ENCODE results near the gene ITIH1.
"Not testable (repeated sequence)": the region's sequence is repeated elsewhere in the genome, so short reads cannot be mapped to it uniquely, and the experiment has no call there.

The ITIH1 gene

DNA sequence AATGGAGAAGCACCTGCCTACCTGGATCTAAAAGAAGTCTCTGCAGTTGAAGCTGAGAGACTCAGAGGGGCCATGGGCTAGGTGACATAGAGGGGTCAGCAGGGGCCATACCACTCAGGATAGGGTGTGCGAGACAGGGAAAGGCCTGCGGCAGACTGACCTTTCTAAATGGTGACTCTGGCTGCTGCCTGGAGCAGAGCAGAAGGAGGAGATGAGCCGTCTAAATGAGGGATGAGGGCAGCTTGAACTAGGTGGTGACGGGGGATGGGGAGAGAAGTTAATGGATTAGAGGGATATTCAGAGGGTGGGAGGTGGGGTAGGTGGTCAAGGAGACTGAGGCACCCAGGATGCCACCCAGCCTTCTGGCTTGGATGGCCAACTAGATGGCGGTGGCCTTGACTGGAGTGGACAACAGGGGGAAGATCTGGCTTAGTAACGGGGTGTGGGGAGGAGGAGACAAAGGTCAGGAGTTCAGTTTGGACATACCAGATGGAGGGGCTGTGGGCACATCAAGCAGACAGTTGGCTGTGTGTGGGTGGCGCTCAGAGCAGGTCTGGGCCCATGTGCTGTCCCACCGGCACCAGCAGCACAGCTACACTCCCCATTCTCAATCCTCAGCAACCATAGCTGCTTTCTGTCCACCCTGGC, 3.2 kb upstream of the ITIH1 start:
- no peak for DNase-seq (ENCODE audit: low read depth)

DNA sequence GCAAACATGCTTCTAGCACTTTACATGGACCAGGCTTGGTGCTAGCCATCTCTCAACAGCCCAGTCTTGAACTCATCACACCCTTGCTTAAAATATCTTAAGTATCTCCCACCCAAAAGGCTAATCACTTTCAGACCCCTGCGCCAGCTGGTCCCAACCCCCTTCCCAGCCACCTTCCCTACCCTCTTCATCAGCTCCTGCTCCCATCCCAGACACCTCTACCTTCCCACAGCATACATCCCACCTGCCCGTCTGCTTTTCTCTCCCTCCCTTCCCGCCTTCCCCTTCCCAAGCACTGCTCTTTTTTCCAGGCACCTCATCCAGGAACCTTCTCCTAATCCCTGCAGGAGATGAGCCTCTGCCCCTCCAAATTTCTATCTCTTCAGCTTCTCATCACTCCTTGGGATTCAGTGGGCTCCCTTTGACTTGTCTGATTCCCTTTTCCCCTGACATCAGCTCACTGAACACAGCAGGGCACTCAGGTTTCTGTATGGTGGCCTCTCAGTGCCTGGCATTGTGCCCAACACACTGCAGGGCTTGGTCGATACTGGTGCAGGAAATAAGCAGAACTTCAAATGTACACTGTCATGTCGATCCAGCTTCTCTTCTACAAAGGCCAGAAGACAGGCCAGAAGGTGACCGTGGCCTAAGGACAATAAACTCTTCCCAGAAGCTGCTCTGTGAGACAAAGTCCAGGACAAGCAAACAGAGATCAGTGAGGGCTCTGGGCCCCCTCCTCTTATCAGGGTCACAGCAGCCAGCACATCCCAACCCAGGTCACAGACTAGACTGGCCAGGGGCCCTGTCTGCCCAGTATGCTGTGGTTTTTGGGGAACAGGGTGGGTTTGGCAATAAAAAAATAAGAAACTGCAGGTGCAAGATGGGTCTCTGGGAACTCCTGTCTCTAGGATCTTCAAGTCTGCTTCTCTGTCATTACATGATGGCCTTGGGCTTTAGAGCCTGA, 2.2 kb upstream of the ITIH1 start:
- DNase-seq (ENCODE audit: low read depth), result no peak

GRCh38 chr3:52775877-52776276, 1.5 kb upstream of the ITIH1 start:
- DNase-seq (ENCODE audit: low read depth), result no peak

GRCh38 chr3:52776486-52776885, 913 bp upstream of the ITIH1 start:
- not testable (repeated sequence) for DNase-seq (ENCODE audit: low read depth)

DNA sequence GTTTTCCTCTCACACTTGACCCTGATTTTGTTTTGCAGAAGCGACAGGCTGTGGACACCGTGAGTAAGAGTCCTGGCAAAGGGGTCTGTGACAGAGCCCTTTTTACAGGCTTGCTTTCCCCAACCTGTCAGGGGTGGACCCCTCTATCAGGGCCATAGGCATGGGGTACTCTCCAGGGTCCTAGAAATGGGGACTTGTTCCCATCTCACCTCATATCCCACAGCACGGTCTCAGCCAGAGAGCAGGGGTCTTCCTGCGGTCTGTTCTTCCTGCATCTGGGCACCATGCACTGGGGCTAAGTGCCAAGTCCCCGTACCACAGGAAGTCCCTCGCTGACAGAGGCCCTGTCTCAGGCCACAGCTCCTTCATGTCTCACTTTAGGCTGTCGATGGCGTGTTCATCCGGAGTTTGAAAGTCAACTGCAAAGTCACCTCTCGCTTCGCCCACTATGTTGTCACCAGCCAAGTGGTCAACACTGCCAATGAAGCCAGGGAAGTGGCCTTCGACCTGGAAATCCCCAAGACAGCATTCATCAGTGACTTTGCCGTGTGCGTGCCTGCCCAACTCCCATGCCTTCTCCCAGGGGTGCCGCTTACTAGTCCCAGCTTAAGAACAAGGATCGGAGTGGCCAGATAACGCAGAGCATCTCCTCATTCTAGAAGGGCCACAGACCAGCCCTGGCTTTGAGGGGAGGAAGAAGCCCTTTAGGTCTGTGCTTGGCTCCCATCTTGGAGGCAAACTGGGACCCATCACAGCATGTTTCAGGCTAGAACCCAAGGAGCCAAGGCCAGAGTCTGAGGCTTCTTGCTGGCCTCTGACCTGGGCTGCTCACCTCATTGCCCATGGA, 783 bp downstream of the ITIH1 start:
- DNase-seq (ENCODE audit: low read depth), result no peak

GRCh38 chr3:52779011-52779836, 1.8 kb downstream of the ITIH1 start:
- no peak for DNase-seq (ENCODE audit: low read depth)

DNA sequence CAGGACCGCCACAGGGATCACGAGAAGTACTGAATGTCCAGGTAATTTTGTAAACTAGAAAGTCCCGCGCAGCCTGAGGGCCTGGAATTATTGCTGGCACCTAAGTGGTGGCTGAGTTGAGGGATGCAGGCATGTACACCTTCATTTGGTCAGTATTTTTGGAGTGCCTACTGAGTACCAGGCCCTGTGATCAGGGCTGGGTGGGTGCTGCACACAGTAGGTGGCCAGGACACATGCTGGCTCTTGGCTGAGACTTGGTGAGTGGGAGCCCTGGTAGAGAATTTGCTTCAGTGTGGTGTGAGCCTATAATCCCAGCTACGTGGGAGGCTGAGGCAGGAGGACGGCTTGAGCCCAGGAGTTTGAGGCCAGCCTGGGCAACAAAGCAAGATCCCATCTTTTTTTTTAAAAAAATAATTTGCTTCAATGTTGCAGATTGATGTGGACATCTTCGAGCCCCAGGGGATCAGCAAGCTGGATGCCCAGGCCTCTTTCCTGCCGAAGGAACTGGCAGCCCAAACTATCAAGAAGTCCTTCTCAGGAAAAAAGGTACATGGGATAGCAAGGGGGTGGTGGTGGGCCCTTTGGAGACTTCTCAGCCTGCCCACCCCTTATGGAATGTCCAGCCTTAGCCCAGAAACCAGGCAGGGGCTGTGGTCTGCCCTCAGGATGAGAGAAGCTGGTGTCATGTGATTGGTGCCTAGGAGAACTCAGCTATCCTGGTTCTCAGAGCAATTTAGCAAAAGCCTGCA, 2.6 kb downstream of the ITIH1 start:
- no peak for DNase-seq (ENCODE audit: low read depth)

- DNase-seq (ENCODE audit: low read depth), result no peak
Measured at GRCh38 chr3:52781741-52782140, 4.3 kb downstream of the ITIH1 start.

DNA sequence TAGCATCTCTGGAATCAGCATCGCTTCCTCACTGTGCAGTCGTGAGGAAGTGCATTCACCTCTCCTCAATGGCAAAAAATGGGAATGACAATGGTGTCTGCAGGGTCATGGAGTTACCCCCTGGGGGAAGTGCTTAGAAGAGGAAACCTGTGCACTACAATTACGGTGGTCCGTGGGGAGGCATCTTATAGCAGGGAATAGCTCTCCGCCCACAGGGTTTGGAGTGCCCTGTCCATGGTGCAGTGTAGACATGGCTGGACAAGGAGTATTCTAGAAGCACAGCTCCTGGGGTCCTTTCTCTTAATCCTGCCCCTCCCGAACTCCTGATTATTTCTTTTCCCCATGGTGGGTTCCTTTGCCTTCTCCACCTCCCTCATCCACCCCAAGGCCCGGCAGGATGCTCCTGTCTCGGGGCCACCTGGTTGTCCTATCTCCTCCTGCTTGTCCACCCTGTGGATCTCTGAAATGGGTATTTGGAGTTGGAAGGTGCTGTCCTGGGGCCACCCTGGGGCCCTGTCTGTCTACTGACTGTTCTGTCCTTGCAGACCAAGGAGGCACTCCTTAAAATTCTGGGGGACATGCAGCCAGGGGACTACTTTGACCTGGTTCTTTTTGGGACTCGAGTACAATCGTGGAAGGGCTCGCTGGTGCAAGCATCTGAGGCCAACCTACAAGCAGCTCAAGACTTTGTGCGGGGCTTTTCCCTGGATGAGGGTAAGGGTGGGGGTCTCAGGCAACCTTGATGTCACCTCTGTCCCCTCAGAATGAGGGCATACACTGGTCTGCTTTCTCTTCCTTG, 5.2 kb downstream of the ITIH1 start:
- DNase-seq (ENCODE audit: low read depth), result no peak

GRCh38 chr3:52783211-52783555, 5.8 kb downstream of the ITIH1 start:
- DNase-seq (ENCODE audit: low read depth), result no peak

DNA sequence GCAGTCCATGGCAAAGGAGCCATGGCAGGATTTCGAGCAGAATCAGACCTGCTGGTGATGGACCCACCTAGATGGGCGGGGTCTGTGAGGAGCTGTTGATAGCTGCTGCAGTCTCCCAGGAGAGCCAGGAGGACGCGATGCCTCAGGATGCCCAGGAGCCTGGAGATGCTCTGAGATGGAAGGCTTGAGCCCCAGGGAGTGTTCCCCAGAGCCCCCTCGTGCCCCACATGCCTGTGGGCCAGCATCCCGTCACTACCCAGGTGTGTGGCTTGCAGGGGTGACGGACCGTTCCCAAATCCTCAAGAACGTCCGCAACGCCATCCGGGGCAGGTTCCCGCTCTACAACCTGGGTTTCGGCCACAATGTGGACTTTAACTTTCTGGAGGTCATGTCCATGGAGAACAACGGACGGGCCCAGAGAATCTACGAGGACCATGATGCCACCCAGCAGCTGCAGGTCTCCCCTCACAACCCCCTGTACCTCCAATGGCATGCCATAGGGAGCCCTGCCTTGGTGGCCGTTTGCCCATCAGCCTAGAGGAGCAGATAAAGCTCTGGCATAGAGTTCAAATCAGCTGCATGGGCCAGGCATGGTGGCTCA, 6.7 kb downstream of the ITIH1 start:
- DNase-seq (ENCODE audit: low read depth), result no peak

- DNase-seq (ENCODE audit: low read depth), result no peak
Measured at GRCh38 chr3:52784931-52785590, 7.7 kb downstream of the ITIH1 start.

DNA sequence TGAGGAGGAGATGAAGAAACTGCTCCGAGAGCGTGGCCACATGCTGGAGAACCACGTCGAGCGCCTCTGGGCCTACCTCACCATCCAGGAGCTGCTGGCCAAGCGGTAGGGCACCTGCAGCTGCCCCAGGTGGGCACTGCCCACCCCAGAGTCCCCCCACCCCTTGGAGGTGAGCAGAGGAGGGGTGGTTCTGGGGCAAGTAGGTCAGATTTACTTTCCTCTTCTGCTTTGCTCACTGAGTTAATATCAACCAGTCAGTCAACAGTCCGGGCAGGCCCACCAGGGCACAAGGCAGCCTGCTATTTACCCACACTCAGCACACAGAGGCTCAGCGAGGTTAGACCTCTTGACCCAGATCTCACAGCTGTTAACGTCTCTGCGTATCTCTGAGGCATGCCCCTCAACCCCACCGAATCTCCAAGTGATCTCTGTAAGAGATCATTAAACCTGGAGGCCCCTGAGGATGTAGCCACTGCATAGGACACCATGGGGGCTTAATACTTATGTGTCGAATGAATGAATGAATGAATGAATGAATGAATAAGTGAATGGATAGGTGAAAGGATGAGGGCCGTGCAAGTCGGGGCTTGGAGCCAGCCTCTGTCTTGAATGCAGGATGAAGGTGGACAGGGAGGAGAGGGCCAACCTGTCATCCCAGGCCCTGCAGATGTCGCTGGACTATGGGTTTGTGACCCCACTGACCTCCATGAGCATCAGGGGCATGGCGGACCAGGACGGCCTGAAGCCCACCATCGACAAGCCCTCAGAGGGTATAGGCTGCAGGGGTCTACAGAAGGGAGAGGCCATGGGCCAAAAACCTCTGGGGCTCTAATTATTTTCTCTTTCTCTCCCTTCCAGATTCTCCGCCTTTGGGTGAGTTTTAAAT, 9.2 kb downstream of the ITIH1 start:
- DNase-seq (ENCODE audit: low read depth), result no peak

GRCh38 chr3:52787246-52787645, 9.8 kb downstream of the ITIH1 start:
- no peak for DNase-seq (ENCODE audit: low read depth)

- no peak for DNase-seq (ENCODE audit: low read depth)
Measured at GRCh38 chr3:52787672-52788625, 10.6 kb downstream of the ITIH1 start.

DNA sequence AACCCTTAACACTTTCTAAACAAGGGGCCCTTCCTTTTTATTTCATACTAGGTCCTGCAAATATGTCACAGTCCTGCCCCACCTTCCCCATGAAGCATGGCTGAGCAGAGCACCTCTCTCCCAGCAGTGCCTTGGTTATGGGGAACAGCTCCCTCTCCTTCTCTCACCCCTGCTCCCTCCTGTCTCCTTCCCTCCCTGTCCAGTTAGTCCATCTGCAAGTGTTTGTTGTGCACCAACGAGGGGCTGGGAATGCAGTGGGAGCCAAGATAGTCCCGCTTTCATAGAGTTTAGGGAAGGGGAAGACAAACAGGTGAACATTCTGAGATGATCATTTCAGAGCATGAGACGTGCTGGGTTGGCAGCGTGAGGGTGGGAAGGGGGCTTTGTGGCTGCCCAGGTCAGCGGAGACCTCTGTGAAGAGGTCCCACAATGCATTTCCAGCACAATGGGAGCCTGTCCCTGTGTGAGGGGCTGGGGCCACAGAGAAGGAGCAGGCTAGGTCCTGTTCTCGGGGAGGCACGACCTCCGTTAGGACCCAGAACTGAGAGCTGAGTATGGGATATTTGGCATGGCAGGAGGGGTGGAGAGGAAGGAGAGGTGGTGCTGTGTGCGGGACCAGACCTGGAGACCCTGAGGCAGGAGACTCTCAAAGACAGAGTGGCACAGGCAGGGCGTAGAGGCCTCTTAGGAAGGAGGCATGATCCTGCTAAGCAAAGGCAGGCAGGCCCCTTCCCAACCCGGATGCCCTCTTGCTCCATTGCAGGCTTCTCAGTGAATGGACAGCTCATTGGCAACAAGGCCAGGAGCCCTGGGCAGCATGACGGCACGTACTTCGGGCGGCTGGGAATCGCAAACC, 11.7 kb downstream of the ITIH1 start:
- no peak for DNase-seq (ENCODE audit: low read depth)

All from activated T-cell treated with anti-CD3 and anti-CD28 coated beads for 48 hours (primary cell).